Natural killer cell (primary cell): Measurements from ENCODE around the gene COL5A1. TPM values are rescaled to one million over a fixed set of nuclear protein-coding genes. Genes with fewer than 3 reads are reported as not detected.

Source experiments
- ATAC-seq, 3 donors: fragments of 150-1000 bp in 2 of 3; fragments of 200-7000 bp in 1 of 3; cut with Tn5 transposase; 1 replicate in 1 of 3; 2 replicates in 2 of 3; pipeline ENCODE4 v1.10.0; 2021; ENCODE audit warnings: mild to moderate bottlenecking in 2 of 3, moderate library complexity in 2 of 3
- DNase-seq, 2 donors: peaks; one replicate each; pipeline versions ENCODE4 v3.0.0 to v3.0.0-alpha.2; 2013 to 2021; ENCODE audit warnings: mixed read lengths in 1 of 2
- H3K27ac ChIP-seq: one replicate; pipeline ENCODE4 v1.5.1; 2013; ENCODE audit warnings: mild to moderate bottlenecking, low read length
- H3K27me3 ChIP-seq: one replicate; pipeline ENCODE4 v1.6.1; 2013; ENCODE audit warnings: low read length; ENCODE audit not compliant: control insufficient read depth, insufficient read depth
- H3K36me3 ChIP-seq: one replicate; pipeline ENCODE4 v1.6.1; 2013; ENCODE audit warnings: low read length; ENCODE audit not compliant: control insufficient read depth, insufficient read depth
- H3K4me1 ChIP-seq: one replicate; pipeline ENCODE4 v1.6.1; 2013; ENCODE audit warnings: low read length; ENCODE audit not compliant: control insufficient read depth, insufficient read depth
- H3K4me3 ChIP-seq: one replicate; pipeline ENCODE4 v1.5.1; 2013; ENCODE audit warnings: low read length
- H3K9me3 ChIP-seq: one replicate; pipeline ENCODE4 v1.6.1; 2013; ENCODE audit warnings: low read length; ENCODE audit not compliant: control insufficient read depth, insufficient read depth
- H3K27ac Mint-ChIP-seq, 2 donors: one replicate each; pipeline ENCODE4 v1.8.0; 2022; ENCODE audit warnings: mild to moderate bottlenecking in 2 of 2, mixed read lengths in 2 of 2, moderate library complexity in 1 of 2
- H3K27me3 Mint-ChIP-seq, 2 donors: one replicate each; pipeline ENCODE4 v1.8.0; 2022; ENCODE audit warnings: low read depth in 2 of 2, mixed read lengths in 2 of 2
- H3K36me3 Mint-ChIP-seq: one replicate; pipeline ENCODE4 v1.8.0; 2022; ENCODE audit warnings: mixed read lengths
- H3K4me1 Mint-ChIP-seq, 2 donors: one replicate each; pipeline ENCODE4 v1.8.0; 2022; ENCODE audit warnings: mixed read lengths in 2 of 2
- H3K4me3 Mint-ChIP-seq: one replicate; pipeline ENCODE4 v1.8.0; 2022; ENCODE audit warnings: mild to moderate bottlenecking, moderate library complexity, mixed read lengths
- H3K9me3 Mint-ChIP-seq, 2 donors: one replicate each; pipeline ENCODE4 v1.8.0; 2022; ENCODE audit warnings: mixed read lengths in 2 of 2
- CTCF ChIP-seq: fragments of 200-600 bp; IDR thresholded peaks from one replicate; pipeline ENCODE4 v1.8.0; 2022; ENCODE audit warnings: antibody characterized with exemption
- WGBS: methylation state at CpG from one replicate; pipeline ENCODE4 v1.1.7; 2013; ENCODE audit warnings: missing lambda C conversion rate; ENCODE audit not compliant: insufficient coverage; 5-methylcytosine and 5-hydroxymethylcytosine counted together
- intact Hi-C: fragments of 100-400 bp; cut with micrococcal nuclease; formaldehyde crosslinking; loops from one replicate; pipeline ENCODE4 v1.14.2; 2022
- total RNA-seq, 4 donors: library from RNA; stranded (reverse); fragments of 120-200 nt in 1 of 4; gene quantifications; one replicate each; pipeline versions ENCODE4 v1.2.3 to v1.2.4, GENCODE V29; 2013 to 2022

The COL5A1 gene
- total RNA-seq, 3 donors from 2014 or later (not counting 1 experiment from before 2014, with no cell fraction given), result 0.11 to 0.28 (median 0.23) TPM

- no peaks in the 10 kb centered on the region for H3K4me1 Mint-ChIP-seq
- H3K27me3 Mint-ChIP-seq, result no peaks in the 10 kb centered on the region
- Histone ChIP-seq H3K27me3 (no peaks in the 10 kb centered on the region), H3K4me3 (no peak overlapping the region), H3K36me3 (no peaks in the 10 kb centered on the region), H3K27ac (no peak overlapping the region), H3K4me1 (no peaks in the 10 kb centered on the region), H3K9me3 (no peaks in the 10 kb centered on the region)
- ATAC-seq, result no peak
- no peaks in the 10 kb centered on the region for H3K36me3 Mint-ChIP-seq
- 93% methylated on average over 16 of the region's 16 CpGs for WGBS
- no peaks in the 10 kb centered on the region for H3K9me3 Mint-ChIP-seq
- TF ChIP-seq CTCF, result no peak
- H3K4me3 Mint-ChIP-seq, result no peak overlapping the region
- intact Hi-C loops, result no loop called here
- DNase-seq, result no peak
- H3K27ac Mint-ChIP-seq, result no peak overlapping the region
Observed at GRCh38 chr9:134816264-134816663, 174.7 kb downstream of the COL5A1 start.

DNA sequence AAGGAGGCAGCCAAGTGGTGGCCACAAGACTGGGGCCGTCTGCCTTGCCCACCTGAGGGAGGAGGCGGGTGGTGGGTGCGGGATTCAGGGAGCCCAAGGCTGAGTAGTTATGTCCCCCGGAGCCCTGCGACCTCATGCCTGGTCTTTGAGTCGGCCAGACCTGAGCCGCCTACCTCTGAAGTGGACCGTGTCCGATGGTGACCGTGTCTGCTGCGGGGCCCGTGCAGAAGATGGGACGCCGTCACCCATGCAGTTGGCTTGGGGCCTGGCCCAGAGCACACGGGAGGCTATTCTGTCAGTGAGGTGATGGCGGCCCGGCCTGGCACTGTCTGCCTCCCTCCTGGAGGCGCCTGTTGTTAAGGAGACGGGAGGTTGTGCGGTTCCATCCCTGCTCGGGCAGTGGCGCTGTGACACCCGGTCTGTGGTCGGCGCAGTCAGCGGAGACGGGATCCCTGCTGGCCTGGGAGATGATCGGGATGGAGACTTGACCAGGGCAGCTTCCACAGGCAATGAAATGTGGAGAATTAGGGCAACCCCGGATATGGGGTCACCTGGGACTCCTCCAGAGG, 176.5 kb downstream of the COL5A1 start:
- intact Hi-C loops, result no loop called here
- Histone ChIP-seq H3K27ac (no peak overlapping the region), H3K27me3 (no peaks in the 10 kb centered on the region), H3K4me3 (no peak overlapping the region), H3K9me3 (no peaks in the 10 kb centered on the region), H3K4me1 (no peaks in the 10 kb centered on the region), H3K36me3 (no peaks in the 10 kb centered on the region)
- H3K27ac Mint-ChIP-seq, result no peak overlapping the region
- no peak overlapping the region for H3K4me3 Mint-ChIP-seq
- WGBS, result 95% methylated on average over 29 of the region's 29 CpGs
- no peaks in the 10 kb centered on the region for H3K4me1 Mint-ChIP-seq
- TF ChIP-seq CTCF, result no peak
- H3K27me3 Mint-ChIP-seq, result no peaks in the 10 kb centered on the region
- no peak for ATAC-seq
- DNase-seq, result no peak
- no peaks in the 10 kb centered on the region for H3K36me3 Mint-ChIP-seq
- no peaks in the 10 kb centered on the region for H3K9me3 Mint-ChIP-seq

- Histone ChIP-seq H3K27ac (no peak overlapping the region), H3K4me1 (no peaks in the 10 kb centered on the region), H3K9me3 (no peaks in the 10 kb centered on the region), H3K4me3 (no peak overlapping the region), H3K27me3 (no peaks in the 10 kb centered on the region), H3K36me3 (no peaks in the 10 kb centered on the region)
- no peaks in the 10 kb centered on the region for H3K27me3 Mint-ChIP-seq
- DNase-seq (no peak), ATAC-seq (no peak)
- 93% methylated on average over 16 of the region's 16 CpGs for WGBS
- no peaks in the 10 kb centered on the region for H3K36me3 Mint-ChIP-seq
- H3K9me3 Mint-ChIP-seq, result no peaks in the 10 kb centered on the region
- TF ChIP-seq CTCF, result no peak
- no peak overlapping the region for H3K27ac Mint-ChIP-seq
- no peak overlapping the region for H3K4me3 Mint-ChIP-seq
- H3K4me1 Mint-ChIP-seq, result no peaks in the 10 kb centered on the region
- intact Hi-C loops, result no loop called here
Observed at GRCh38 chr9:134818591-134818990, 177.0 kb downstream of the COL5A1 start.

DNA sequence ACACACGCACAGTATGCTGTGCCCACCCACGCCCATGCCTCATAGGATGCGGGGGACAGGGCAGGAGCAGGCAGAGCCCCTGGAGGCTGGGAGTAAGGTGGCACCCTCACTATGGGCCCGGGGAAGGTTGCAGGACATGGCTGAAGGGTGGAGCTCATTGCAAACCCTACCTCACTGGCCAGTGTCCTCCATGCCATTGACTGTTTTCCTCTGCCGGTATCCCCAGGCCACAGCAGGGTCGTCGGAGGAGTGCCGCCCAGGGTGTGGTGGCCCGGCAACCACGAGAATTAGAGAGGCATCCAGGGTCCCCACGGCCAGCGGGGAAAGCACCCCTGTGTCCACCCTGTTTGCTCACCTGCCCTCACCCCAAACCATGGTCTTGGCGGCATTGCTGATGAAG, 179.3 kb downstream of the COL5A1 start:
- Histone ChIP-seq H3K27ac (no peak overlapping the region), H3K36me3 (no peaks in the 10 kb centered on the region), H3K4me3 (no peak overlapping the region), H3K4me1 (no peaks in the 10 kb centered on the region), H3K27me3 (no peaks in the 10 kb centered on the region), H3K9me3 (no peaks in the 10 kb centered on the region)
- WGBS, result 85% methylated on average over 13 of the region's 13 CpGs
- intact Hi-C loops, result no loop called here
- no peak for DNase-seq
- no peak overlapping the region for H3K27ac Mint-ChIP-seq
- H3K27me3 Mint-ChIP-seq, result no peaks in the 10 kb centered on the region
- no peak overlapping the region for H3K4me3 Mint-ChIP-seq
- H3K9me3 Mint-ChIP-seq, result no peaks in the 10 kb centered on the region
- ATAC-seq, result no peak
- TF ChIP-seq CTCF, result no peak
- no peaks in the 10 kb centered on the region for H3K36me3 Mint-ChIP-seq
- no peaks in the 10 kb centered on the region for H3K4me1 Mint-ChIP-seq
